ENCODE measurements around the gene GRID2IP. TPM values are rescaled to one million over a fixed set of nuclear protein-coding genes. Genes with fewer than 3 reads are reported as not detected.

The GRID2IP gene
- under 1 TPM; 0.47 to 1.00 (median 0.75) TPM for total RNA-seq
- under 1 TPM; 0.47 to 0.57 TPM for polyA plus RNA-seq

GRCh38 chr7:6551016-6551511 lies at the start of gene GRID2IP:
GRID2IP (minus strand) TSS chr7:6551461; CDS start chr7:6551436, 25 bp downstream.
- no peak for ATAC-seq
- intact Hi-C loops (cut with DNase I): no loop called here

GRCh38 chr7:6600093-6600492 lies 48.8 kb upstream of the GRID2IP start:
- TF ChIP-seq CTCF (IDR thresholded peaks at IDR 0.05): no peak
- Histone ChIP-seq H3K27ac (no peak overlapping the region), H3K36me3 (peaks cover 1 to 44% (median 17%) of the 10 kb centered on the region in 3 donors), H3K9me3 (no peaks in the 10 kb centered on the region), H3K4me3 (no peak overlapping the region), H3K4me1 (no peaks in the 10 kb centered on the region), H3K27me3 (no peaks in the 10 kb centered on the region)
- FAIRE-seq: no peak
- no peak for DNase-seq
- intact Hi-C loops (cut with DNase I): no loop called here
- ATAC-seq: no peak
- 93 to 94% methylated on average over 15 of the region's 15 CpGs for WGBS, 2 donors

More at GRCh38 chr7:6551016-6551511, at the start of gene GRID2IP:
- Histone ChIP-seq H3K27ac (no peak within 1 kb of the TSS), H3K36me3 (no peaks in the 10 kb centered on the region), H3K4me1 (no peaks in the 10 kb centered on the region), H3K4me3 (no peak within 1 kb of the TSS), H3K9me3 (no peaks in the 10 kb centered on the region), H3K27me3 (no peaks in the 10 kb centered on the region)
- no peak for TF ChIP-seq CTCF (IDR thresholded peaks at IDR 0.05)
- WGBS, 2 donors: 65 to 73% methylated on average over 45 to 46 of the region's 46 CpGs
- DNase-seq (no peak), FAIRE-seq (no peak)

- no peak for TF ChIP-seq CTCF (IDR thresholded peaks at IDR 0.05)
- peak overlapping the region; percentile 63 to 84 (median 75) for H3K27ac ChIP-seq
- WGBS, 2 donors: 4% methylated on average over 10 of the region's 10 CpGs
- H3K27me3 ChIP-seq: no peaks in the 10 kb centered on the region
- no peaks in the 10 kb centered on the region for H3K9me3 ChIP-seq
- H3K4me3 ChIP-seq: peak overlapping the region; percentile 64 to 99 (median 82)
- intact Hi-C loops (cut with DNase I): no loop called here
- ATAC-seq (peak in 2 of 4 donors; percentile 24 to 43), FAIRE-seq (no peak), DNase-seq (no peak)
- peaks cover 2 to 23% (median 3%) of the 10 kb centered on the region in 3 donors for H3K36me3 ChIP-seq
- peaks cover 0 to 9% (median 0%) of the 10 kb centered on the region in 3 donors for H3K4me1 ChIP-seq
These were observed 39.4 kb upstream of the GRID2IP start for GRCh38 chr7:6590645-6591110.

GRCh38 chr7:6589829-6590644 lies 38.8 kb upstream of the GRID2IP start, which contains the start of gene INTS15:
INTS15 (plus strand) TSS chr7:6590021; CDS start chr7:6590284, 263 bp downstream.
- DNase-seq (peak; percentile 71 to 95 (median 86)), FAIRE-seq (no peak), ATAC-seq (peak; percentile 95 to 97 (median 95))
- Histone ChIP-seq H3K4me3 (peak within 1 kb of the TSS; percentile 64 to 99 (median 82)), H3K9me3 (no peaks in the 10 kb centered on the region), H3K27ac (peak within 1 kb of the TSS; percentile 63 to 84 (median 75)), H3K36me3 (peaks cover 1 to 22% (median 4%) of the 10 kb centered on the region in 3 donors), H3K27me3 (no peaks in the 10 kb centered on the region), H3K4me1 (peaks cover 0 to 9% (median 0%) of the 10 kb centered on the region in 3 donors)
- peak; percentile 71 to 81 (median 80) for TF ChIP-seq CTCF (IDR thresholded peaks at IDR 0.05)
- WGBS, 2 donors: 0 to 1% methylated on average over 84 to 107 of the region's 107 CpGs
- intact Hi-C loops (cut with DNase I): no loop called here

All from pancreas (tissue), 10 donors.